Suprapubic skin (tissue), 4 donors: ENCODE data around the gene CAPN14. TPM values are rescaled to one million over a fixed set of nuclear protein-coding genes. Genes with fewer than 3 reads are reported as not detected.

ENCODE experiments used
- DNase-seq, 2 donors: peaks; one replicate each; pipeline ENCODE4 v3.0.0-alpha.2; 2019; ENCODE audit warnings: low spot score in 2 of 2
- H3K27ac ChIP-seq: fragments of 200-600 bp; sonication (generic); one replicate; pipeline ENCODE4 v1.5.1; 2019
- H3K27me3 ChIP-seq: fragments of 200-600 bp; sonication (generic); one replicate; pipeline ENCODE4 v1.5.1; 2019
- H3K36me3 ChIP-seq: fragments of 200-600 bp; sonication (generic); one replicate; pipeline ENCODE4 v1.5.1; 2019
- H3K4me1 ChIP-seq: fragments of 200-600 bp; sonication (generic); one replicate; pipeline ENCODE4 v1.5.1; 2019
- H3K4me3 ChIP-seq: fragments of 200-600 bp; sonication (generic); one replicate; pipeline ENCODE4 v1.5.1; 2019; ENCODE audit warnings: mild to moderate bottlenecking
- H3K9me3 ChIP-seq: fragments of 200-600 bp; sonication (generic); one replicate; pipeline ENCODE4 v1.5.1; 2019
- EP300 ChIP-seq: sonication (generic); formaldehyde crosslinking; IDR thresholded peaks from one replicate; pipeline ENCODE4 v1.6.1; 2017; ENCODE audit warnings: antibody characterized with exemption
- POLR2A ChIP-seq, 2 donors: fragments of 450-650 bp; IDR thresholded peaks; one replicate each; pipeline ENCODE4 v1.6.1; 2017; ENCODE audit warnings: antibody characterized with exemption in 2 of 2, mild to moderate bottlenecking in 2 of 2, moderate library complexity in 2 of 2
- POLR2AphosphoS5 ChIP-seq, 3 donors: sonication (generic); formaldehyde crosslinking; IDR thresholded peaks; one replicate each; pipeline ENCODE4 v1.6.1; 2017; ENCODE audit warnings: antibody characterized with exemption in 3 of 3
- WGBS: methylation state at CpG from one replicate; pipeline ENCODE4 v1.1.5; 2018; 5-methylcytosine and 5-hydroxymethylcytosine counted together
- total RNA-seq, 4 donors: library from RNA; depleted of rRNA; stranded (reverse); fragments of >200 nt; gene quantifications; one replicate each; pipeline ENCODE4 v1.1.0, GENCODE V29; 2016
- TF ChIP-seq, protein P1 (sequence below), 2 donors: fragments of 200-600 bp in 1 of 2; fragments of 450-650 bp in 1 of 2; sonication (generic) in 1 of 2; IDR thresholded peaks; one replicate each; pipeline ENCODE4 v1.5.1; 2016 to 2019; ENCODE audit warnings: antibody characterized with exemption in 2 of 2, mild to moderate bottlenecking in 1 of 2, moderate library complexity in 1 of 2

Gene CAPN14
- total RNA-seq, 4 donors from 2014 or later = 0.53 to 2.1 (median 0.83) TPM

DNA sequence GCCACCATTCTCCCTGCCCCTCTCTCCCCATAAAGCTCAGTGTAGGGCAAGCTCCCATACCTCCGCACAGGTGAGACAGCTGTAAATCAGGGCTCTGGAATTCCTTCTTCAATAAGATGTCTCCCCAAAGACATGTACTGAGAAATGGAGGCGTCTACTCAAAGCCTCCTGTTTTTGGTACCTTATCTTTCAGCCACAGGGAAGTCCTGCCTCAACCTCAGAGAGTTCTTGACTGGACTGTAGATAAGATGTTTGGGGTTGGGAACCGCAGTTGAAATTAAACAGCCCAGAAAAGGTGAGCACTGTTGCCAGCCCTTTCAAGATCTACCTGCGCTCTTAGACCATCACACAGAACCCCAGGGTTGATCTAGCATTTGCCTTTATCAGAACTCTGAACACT lies 77.6 kb downstream of the CAPN14 start:
- H3K4me3 ChIP-seq = no peak overlapping the region
- no peak overlapping the region for H3K27ac ChIP-seq
- H3K27me3 ChIP-seq = peaks cover 42% of the 10 kb centered on the region
- H3K4me1 ChIP-seq = peaks cover 21% of the 10 kb centered on the region
- H3K9me3 ChIP-seq = no peaks in the 10 kb centered on the region
- no peak for DNase-seq
- H3K36me3 ChIP-seq = no peaks in the 10 kb centered on the region
- WGBS = 92% methylated on average over 4 of the region's 4 CpGs
- TF ChIP-seq EP300 (no peak), POLR2AphosphoS5 (IDR thresholded peaks at IDR 0.05) (no peak), POLR2A (IDR thresholded peaks at IDR 0.05) (no peak)
- TF ChIP-seq, protein P1, sequence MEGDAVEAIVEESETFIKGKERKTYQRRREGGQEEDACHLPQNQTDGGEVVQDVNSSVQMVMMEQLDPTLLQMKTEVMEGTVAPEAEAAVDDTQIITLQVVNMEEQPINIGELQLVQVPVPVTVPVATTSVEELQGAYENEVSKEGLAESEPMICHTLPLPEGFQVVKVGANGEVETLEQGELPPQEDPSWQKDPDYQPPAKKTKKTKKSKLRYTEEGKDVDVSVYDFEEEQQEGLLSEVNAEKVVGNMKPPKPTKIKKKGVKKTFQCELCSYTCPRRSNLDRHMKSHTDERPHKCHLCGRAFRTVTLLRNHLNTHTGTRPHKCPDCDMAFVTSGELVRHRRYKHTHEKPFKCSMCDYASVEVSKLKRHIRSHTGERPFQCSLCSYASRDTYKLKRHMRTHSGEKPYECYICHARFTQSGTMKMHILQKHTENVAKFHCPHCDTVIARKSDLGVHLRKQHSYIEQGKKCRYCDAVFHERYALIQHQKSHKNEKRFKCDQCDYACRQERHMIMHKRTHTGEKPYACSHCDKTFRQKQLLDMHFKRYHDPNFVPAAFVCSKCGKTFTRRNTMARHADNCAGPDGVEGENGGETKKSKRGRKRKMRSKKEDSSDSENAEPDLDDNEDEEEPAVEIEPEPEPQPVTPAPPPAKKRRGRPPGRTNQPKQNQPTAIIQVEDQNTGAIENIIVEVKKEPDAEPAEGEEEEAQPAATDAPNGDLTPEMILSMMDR (IDR thresholded peaks at IDR 0.05) = no peak

DNA sequence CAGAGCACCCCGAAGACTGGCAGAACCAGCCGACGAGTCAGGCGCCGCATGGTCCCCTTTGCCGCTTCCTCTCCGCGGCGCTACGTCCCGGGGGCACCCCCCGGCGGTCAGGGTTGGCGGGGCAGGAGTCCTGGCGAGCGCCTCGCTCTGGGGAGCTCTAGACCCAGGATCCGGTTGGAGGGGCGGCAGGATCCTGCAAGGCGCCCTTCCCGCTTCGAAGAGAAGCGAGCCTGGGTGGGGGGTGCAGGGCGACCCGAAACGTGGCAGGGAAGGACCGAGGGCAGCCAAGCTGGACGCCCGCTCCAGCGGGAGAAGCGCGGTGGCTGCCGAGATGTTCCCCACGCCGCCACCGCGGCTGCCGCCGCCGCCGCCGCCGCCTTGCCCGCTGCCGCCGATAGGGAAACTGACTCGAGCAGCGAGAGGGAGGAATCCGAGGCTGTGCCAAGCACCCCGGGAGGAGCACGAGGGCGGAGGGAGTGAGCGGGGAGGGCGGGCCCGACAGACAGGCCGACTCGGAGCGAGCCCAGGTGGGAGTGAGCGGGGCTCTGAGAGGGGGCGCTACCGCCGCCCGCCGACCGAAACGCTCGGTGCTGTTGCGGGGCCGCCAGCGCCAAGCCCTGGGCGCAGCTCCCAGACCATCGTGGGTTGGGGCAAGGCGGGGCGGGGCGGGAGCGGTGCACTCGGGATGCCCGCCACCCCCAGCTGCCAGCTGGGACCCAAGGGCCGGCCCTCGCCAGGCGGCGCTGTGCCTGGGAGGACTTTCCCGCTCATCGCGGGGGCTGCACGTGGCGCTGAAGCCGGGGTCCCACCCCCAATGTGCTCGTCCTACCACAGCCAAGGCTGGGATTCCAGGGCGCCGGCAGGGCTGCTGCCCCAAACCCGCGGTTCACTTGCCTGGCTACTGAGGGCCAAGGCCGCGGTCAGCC lies 79.0 kb downstream of the CAPN14 start, which contains the start of gene GALNT14:
TSS of gene GALNT14 (minus strand) at position 404 of the 926 bp plus-strand sequence. CDS start at position 50, 354 bp downstream.
- WGBS = 6% methylated on average over 15 of the region's 95 CpGs
- no peaks in the 10 kb centered on the region for H3K36me3 ChIP-seq
- H3K4me1 ChIP-seq = peaks cover 21% of the 10 kb centered on the region
- no peak within 1 kb of the TSS for H3K27ac ChIP-seq
- H3K9me3 ChIP-seq = no peaks in the 10 kb centered on the region
- peak in 1 of 2 donors; percentile 83 for DNase-seq
- peak within 1 kb of the TSS; percentile 55 for H3K4me3 ChIP-seq
- H3K27me3 ChIP-seq = peaks cover 47% of the 10 kb centered on the region
- TF ChIP-seq POLR2A (IDR thresholded peaks at IDR 0.05) (no peak), EP300 (no peak), POLR2AphosphoS5 (IDR thresholded peaks at IDR 0.05) (no peak)
- TF ChIP-seq, protein P1 (IDR thresholded peaks at IDR 0.05) = peak in 1 of 2 donors; percentile 37

DNA sequence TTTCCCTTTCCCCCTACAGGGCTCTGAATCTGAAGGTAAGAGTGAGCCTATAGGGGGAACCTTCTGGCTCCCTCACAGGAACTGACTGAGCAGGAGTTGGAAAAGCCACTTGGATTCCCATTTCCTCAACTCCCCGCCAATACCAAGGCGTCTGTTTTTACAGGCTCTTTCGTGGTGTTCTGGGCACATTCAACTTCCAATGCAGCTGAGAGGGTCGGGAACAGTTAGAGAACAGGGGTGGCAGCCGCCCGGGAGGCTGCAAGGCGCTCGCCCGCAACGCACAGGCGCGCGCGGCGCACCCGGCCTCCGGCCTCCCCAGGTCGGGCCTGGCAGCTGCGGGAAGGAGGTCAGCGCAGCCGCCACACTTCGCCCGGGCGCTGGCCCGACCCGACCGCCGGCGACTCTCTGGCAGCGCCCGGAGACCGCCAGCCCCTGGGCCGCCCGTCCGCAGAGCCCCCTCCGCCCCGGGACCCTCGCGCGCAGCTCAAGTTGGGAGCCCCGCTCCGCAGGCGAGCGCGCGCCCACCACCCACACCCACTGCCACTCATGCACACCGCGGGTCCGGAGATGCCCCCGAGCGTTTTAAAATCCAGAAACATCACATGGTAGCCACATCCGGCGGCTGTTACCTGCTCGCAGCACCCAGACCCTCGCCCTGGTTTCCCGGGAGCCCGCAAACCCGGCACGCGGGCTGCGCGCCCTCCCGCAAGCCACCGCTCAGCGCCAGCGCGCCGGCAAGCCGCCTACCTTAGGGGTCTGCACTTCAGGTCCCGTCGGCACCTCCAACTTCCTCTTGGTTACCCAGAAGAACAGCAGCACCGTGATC lies 79.9 kb downstream of the CAPN14 start:
- no peaks in the 10 kb centered on the region for H3K9me3 ChIP-seq
- TF ChIP-seq, protein P1 (IDR thresholded peaks at IDR 0.05) = no peak
- TF ChIP-seq POLR2AphosphoS5 (IDR thresholded peaks at IDR 0.05) = no peak
- no peak for TF ChIP-seq POLR2A (IDR thresholded peaks at IDR 0.05)
- no peak for TF ChIP-seq EP300
- no peaks in the 10 kb centered on the region for H3K36me3 ChIP-seq
- H3K27me3 ChIP-seq = peaks cover 47% of the 10 kb centered on the region
- peaks cover 21% of the 10 kb centered on the region for H3K4me1 ChIP-seq
- 3% methylated on average over 6 of the region's 72 CpGs for WGBS
- H3K4me3 ChIP-seq = peak overlapping the region; percentile 55
- no peak overlapping the region for H3K27ac ChIP-seq
- no peak for DNase-seq

DNA sequence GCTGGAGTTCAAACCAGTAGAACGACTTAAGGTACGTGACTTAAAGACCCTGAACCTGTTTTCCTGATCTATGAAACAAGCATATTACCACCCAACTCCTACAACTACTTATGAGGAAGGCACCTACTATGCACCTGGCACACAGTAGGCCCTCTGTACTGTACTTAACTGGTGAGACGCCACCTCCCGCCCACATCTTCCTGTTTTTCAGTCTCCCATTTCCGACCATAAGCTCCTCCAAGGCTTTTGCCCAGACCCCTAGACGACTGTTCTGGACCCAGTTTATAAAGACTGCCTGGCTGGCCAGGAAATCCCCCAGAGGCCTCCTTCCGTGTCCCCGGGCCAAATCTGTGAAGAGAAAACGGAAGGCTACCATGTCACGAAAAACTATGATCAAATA lies 80.6 kb downstream of the CAPN14 start:
- Histone ChIP-seq H3K9me3 (no peaks in the 10 kb centered on the region), H3K4me3 (no peak overlapping the region), H3K4me1 (peaks cover 21% of the 10 kb centered on the region), H3K27ac (no peak overlapping the region), H3K36me3 (no peaks in the 10 kb centered on the region), H3K27me3 (peaks cover 47% of the 10 kb centered on the region)
- no peak for TF ChIP-seq POLR2AphosphoS5 (IDR thresholded peaks at IDR 0.05)
- TF ChIP-seq, protein P1 (IDR thresholded peaks at IDR 0.05) = no peak
- TF ChIP-seq EP300 = no peak
- no peak for TF ChIP-seq POLR2A (IDR thresholded peaks at IDR 0.05)
- 48% methylated on average over 10 of the region's 10 CpGs for WGBS
- no peak for DNase-seq
